Measurements from ENCODE around the gene RBM20. TPM values are rescaled to one million over a fixed set of nuclear protein-coding genes. Genes with fewer than 3 reads are reported as not detected.

RBM20 gene
- total RNA-seq, 1 donor from 2014 or later = 0.27 TPM

- intact Hi-C loops (cut with micrococcal nuclease) = loop anchor here (1.0 to 2.0 kb wide), 3 partner anchors 29 to 367 kb away; partner anchors contain the start of gene SMNDC1
Measured at GRCh38 chr10:110671788-110672579, 27.8 kb downstream of the RBM20 start.

DNA sequence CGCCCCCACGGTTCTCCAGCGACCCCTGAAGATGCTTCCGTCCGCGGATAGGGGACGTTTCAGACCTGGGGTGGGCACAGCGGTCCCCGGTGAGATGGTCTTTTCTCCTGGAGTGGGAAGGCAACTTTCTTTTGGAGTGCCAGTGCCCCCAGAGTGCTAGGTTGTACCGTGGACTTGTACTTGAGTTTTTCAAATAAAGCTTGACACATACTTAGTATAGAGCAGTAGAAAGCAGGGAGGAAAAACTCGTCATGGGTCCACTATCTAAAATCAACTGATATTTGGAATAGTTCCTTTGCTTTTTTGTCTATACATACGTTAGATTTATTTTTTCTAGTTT lies 28.4 kb downstream of the RBM20 start:
- intact Hi-C loops (cut with micrococcal nuclease) = loop anchor here (1.0 to 2.0 kb wide), 3 partner anchors 30 to 368 kb away; partner anchors contain the start of gene SMNDC1

DNA sequence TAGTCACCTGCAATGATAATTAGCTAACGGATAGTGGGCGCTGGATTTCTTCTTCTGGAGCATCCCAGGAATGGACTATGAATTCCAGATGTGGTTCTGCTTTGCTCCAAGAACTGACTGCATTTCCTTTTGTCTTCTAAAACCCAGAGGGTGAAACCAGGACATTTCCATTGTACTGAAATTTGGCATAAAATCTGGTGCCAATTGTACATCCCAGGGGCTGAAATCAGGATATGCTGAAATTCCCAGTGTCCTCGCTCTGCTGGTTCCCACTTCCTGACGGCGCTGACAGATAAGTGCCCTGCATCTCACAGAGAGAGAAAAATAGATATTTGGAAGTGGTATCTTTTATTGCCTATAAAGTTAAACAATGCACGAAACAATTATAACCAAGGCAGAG lies 31.9 kb downstream of the RBM20 start:
- intact Hi-C loops (cut with micrococcal nuclease) = no loop called here

DNA sequence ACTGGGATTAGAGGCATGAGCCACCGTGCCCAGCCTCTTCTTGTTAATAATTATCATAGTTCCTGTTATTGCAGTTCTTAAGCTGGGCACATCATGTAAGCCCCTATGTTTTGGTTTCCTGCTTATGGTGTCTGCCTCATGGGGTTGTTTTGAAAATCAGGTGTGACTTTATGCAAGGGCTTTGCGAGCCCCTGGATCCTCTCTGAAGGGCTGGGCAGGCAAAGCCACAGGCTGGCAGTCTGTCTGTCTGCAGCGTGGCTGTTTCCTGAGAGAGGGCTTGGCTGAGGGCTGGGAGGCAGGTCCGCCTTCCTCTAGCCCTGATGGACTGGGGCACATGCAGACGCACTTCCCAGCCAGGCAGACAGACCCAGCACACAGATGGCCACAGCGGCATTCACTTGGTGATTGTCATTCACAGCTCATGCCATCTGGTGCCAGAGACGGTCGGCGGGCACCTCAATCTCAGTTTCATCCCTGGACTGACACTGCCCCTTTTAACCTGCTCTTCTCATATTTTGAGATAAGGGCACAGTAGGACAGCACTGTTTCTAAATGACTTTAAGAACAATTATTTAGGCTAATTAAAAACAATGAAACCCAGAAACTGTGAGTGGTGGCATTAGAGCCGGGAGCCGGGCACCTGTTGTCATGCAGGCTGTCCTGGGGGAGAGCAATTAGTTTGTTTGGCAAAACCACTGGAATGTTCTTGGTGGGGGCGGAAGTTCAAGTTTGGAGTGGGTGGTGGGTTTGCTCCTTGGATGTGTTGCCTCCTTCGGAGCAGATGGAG lies 35.5 kb downstream of the RBM20 start:
- intact Hi-C loops (cut with micrococcal nuclease) = no loop called here

DNA sequence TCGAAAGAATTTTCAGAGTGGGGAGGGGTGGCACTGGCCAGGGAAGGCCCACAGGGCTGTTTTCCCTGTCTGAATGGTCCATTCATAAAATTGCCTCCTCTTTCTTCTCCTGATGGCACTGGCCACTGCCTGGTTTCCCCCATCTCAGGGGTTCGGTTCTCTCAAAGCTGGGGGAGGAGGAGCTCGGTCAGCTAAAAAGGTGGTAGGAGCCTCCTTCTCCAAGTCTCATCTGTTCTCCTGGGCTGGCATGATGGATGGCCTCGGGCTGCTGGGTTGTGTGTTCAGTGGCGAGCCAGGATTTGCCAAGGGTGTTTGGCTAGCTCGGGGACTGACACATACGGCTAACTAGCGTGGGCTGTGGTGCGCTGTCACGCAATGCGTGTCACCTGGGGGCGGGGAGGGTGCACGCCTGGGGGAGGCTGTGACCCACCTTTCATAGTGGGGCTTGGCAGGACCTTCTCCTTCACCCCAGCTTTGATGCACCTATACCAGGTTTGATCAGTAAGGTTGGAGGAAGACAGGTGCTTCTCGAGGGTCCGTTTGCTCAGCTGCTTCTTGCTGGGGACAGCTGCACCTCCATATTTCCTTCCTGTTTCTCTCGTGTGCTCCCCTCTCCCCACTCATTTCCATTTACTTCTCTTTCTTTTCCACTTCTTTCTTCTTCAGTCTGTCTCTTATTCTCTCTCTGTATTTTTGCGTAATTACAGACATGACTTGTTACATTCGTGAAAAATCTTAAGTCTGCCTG lies 36.3 kb downstream of the RBM20 start:
- intact Hi-C loops (cut with micrococcal nuclease) = loop anchor here (1.0 kb wide), 1 partner anchor 70 kb away; no protein-coding TSS in a partner anchor

DNA sequence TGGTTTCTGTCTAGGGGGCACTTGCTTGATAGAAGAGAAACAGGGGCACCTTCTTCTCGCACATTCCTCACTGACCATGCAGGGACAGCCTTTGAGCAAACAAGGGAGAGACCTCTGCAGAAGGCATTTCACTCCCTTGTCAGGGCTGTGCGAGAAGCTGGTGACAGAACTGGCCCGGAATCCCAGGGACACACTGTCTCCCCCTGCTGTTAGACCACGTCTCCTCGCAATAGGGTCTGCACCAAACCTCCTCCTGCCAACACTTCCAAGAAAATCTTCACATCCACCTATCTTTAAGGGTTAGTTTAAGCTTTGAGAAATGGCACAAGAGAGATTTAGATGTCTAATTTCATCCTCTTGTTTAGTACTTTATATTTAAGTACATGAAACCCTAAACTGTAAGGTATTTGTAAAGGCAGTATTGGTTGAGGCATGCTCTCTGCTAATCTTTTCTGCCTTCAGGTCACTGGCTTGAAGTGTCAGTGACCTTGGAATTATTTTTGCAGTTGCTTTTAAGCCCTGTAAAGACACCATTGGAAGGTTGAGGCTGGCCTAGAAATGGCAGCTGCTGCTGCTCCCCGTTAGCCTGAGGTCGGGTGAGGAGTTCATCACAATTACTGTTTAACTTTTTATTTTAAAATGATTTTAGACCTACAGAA lies 37.0 kb downstream of the RBM20 start:
- intact Hi-C loops (cut with micrococcal nuclease) = loop anchor here (1.0 kb wide), 1 partner anchor 71 kb away; no protein-coding TSS in a partner anchor

- intact Hi-C loops (cut with micrococcal nuclease) = no loop called here
Measured at GRCh38 chr10:110682348-110682747, 38.2 kb downstream of the RBM20 start.

- intact Hi-C loops (cut with micrococcal nuclease) = no loop called here
Measured at GRCh38 chr10:110684800-110685446, 40.8 kb downstream of the RBM20 start.

- intact Hi-C loops (cut with micrococcal nuclease) = no loop called here
Measured at GRCh38 chr10:110686047-110686446, 41.9 kb downstream of the RBM20 start.

DNA sequence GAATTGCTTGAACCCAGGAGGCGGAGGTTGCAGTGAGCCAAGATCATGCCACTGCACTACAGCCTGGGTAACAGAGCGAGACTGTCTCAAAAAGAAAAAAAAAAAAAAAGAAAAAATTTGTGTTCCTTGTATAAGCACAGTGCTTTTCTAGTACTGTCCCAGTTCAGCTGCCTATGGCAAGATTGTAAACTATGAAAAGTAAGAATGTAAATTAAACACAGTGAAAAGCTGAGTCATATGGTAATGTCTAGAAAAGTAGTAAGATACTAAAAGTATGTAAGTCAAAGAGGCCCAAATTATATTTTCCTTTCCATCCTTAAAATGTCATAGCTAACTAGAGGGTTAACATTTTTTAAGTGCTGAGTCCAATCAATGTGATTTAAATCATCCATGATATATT lies 42.8 kb downstream of the RBM20 start:
- intact Hi-C loops (cut with micrococcal nuclease) = no loop called here

GRCh38 chr10:110687400-110687799 lies 43.3 kb downstream of the RBM20 start:
- intact Hi-C loops (cut with micrococcal nuclease) = no loop called here

DNA sequence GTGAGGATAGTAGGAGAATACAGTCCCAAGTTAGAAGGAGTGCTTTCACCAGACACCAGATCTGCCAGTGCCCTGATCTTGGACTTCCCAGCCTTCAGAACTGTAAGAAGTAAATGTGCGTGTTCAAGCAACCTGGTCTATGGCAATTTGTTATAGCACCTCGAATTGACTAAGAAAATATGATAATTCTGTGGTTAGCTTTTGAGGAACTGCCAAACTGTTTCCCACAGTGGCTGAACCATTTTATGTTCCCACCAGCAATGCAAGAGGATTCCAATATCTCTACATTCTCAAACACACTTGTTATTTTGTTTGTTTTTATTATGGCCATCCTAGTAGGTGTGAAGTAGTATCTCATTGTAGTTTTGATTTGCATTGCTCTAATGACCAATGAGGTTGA lies 47.0 kb downstream of the RBM20 start:
- intact Hi-C loops (cut with micrococcal nuclease) = no loop called here

- intact Hi-C loops (cut with micrococcal nuclease) = no loop called here
Measured at GRCh38 chr10:110694263-110694662, 50.1 kb downstream of the RBM20 start.

GRCh38 chr10:110694820-110695538 lies 50.8 kb downstream of the RBM20 start:
- intact Hi-C loops (cut with micrococcal nuclease) = no loop called here

GRCh38 chr10:110695539-110695886 lies 51.4 kb downstream of the RBM20 start:
- intact Hi-C loops (cut with micrococcal nuclease) = no loop called here

DNA sequence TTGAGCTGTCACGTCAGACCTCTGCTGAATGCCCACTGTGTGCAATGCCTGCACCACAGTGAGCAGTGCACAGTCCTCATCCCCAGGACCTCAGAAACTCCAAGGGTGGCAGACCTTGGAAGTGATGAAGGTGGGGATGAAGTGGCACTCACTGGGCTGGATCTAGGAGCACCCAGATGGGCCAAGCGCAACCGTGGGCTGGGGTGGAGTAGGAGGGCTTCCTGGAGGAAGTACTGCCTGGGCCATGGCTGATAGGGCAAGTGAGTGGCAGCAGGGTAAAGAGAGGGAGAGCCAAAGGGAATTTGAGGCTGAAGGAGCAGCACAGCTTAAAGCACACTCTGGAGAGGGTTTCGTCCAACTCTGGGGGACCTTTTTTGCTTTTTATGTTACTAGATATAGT lies 52.3 kb downstream of the RBM20 start:
- intact Hi-C loops (cut with micrococcal nuclease) = no loop called here

DNA sequence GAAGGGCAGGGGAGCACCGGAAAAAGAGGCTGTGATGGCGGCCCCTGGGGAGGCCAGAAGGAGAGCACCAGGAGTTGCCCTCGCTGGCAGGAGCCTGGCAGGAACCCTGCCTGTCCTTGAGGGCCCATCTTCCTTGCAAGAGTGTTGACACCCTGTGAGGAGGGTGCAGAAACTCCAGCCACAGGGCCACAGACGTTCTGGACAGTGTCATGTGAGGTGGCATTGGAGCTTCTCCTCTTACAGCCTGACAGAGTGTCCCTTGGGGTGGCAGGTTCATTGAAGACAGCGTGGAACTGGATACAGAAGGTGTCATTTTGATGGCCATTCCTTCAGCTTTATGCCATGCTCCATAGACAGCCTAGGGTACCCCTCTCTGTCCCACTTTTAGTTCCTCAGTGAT lies 54.2 kb downstream of the RBM20 start:
- intact Hi-C loops (cut with micrococcal nuclease) = no loop called here

GRCh38 chr10:110698782-110699201 lies 54.7 kb downstream of the RBM20 start:
- intact Hi-C loops (cut with micrococcal nuclease) = no loop called here

DNA sequence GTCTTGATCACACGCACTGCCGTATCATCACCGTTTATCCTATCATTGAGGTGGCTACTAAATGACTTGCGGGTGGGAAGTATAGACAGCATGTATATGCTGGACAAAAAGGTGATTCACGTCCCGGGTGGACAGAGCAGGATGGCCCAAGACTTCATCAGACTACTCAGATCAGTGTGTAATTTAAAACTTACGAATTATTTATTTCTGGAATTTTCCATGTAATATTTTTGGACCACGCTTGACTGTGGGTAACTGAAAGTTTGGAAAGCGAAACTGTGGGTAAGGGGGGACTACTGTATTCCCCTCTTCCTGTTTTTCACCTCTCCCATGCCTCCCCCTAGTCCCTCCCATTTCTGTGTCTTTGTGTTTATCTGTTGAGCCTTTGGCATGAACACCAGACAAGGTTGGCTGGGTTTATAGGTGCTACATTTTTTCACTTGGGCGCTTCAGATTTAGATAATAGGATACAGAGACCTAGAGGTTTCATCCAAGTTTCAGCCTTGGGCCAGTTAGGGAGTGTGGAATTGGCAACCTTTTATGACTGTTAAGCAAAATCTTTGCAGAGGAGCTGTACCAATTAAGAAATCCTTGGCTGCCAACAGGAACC lies 55.8 kb downstream of the RBM20 start:
- intact Hi-C loops (cut with micrococcal nuclease) = loop anchor here (10.0 kb wide), 1 partner anchor 865 kb away; no protein-coding TSS in a partner anchor
